Transverse colon (tissue), 4 donors: ENCODE measurements around the gene ZNF853. TPM values are rescaled to one million over a fixed set of nuclear protein-coding genes. Genes with fewer than 3 reads are reported as not detected.

Experiments
- DNase-seq: peaks from one replicate; pipeline ENCODE4 v3.0.0-alpha.2; 2019
- H3K27ac ChIP-seq, 4 donors: fragments of 200-600 bp; sonication (generic); 2 replicates each; pipeline ENCODE4 v1.5.1; 2016 to 2018; ENCODE audit warnings: inconsistent platforms in 4 of 4
- H3K27me3 ChIP-seq: fragments of 200-600 bp; sonication (generic); 2 replicates; pipeline ENCODE4 v1.5.1; 2017; ENCODE audit warnings: inconsistent platforms
- H3K36me3 ChIP-seq, 4 donors: fragments of 200-600 bp; sonication (generic); 2 replicates each; pipeline ENCODE4 v1.5.1; 2017 to 2019; ENCODE audit warnings: inconsistent platforms in 4 of 4
- H3K4me1 ChIP-seq, 4 donors: fragments of 200-600 bp; sonication (generic); 2 replicates each; pipeline ENCODE4 v1.5.1; 2017 to 2020; ENCODE audit warnings: inconsistent platforms in 4 of 4
- H3K4me3 ChIP-seq, 4 donors: fragments of 200-600 bp; sonication (generic); 1 replicate in 1 of 4; 2 replicates in 3 of 4; pipeline versions ENCODE4 v1.5.1 to v1.6.1; 2017 to 2019; ENCODE audit warnings: inconsistent platforms in 4 of 4
- H3K9me3 ChIP-seq, 2 donors: fragments of 200-600 bp; sonication (generic); 2 replicates each; pipeline ENCODE4 v1.5.1; 2017 to 2019; ENCODE audit warnings: inconsistent platforms in 2 of 2
- CTCF ChIP-seq, 5 experiments: fragments of 200-600 bp in 3 of 5; fragments of 450-650 bp in 2 of 5; sonication (generic) in 3 of 5; IDR thresholded peaks; 1 replicate in 2 of 5; 2 replicates in 3 of 5; pipeline ENCODE4 v1.5.1; 2016 to 2017; ENCODE audit warnings: antibody characterized with exemption in 5 of 5, inconsistent platforms in 3 of 5, mild to moderate bottlenecking in 2 of 5, moderate library complexity in 1 of 5
- EP300 ChIP-seq: sonication (generic); formaldehyde crosslinking; IDR thresholded peaks from one replicate; pipeline ENCODE4 v1.6.1; 2017; ENCODE audit warnings: antibody characterized with exemption, low read depth
- POLR2A ChIP-seq: fragments of 450-650 bp; IDR thresholded peaks from one replicate; pipeline ENCODE4 v1.6.1; 2016; ENCODE audit warnings: antibody characterized with exemption, mild to moderate bottlenecking, moderate library complexity
- POLR2AphosphoS5 ChIP-seq, 3 donors: sonication (generic); formaldehyde crosslinking; IDR thresholded peaks; one replicate each; pipeline ENCODE4 v1.6.1; 2016; ENCODE audit warnings: antibody characterized with exemption in 3 of 3
- WGBS, 2 donors: methylation state at CpG; one replicate each; pipeline ENCODE4 v1.1.5; 2018; ENCODE audit warnings: low coverage in 1 of 2; 5-methylcytosine and 5-hydroxymethylcytosine counted together
- in situ Hi-C, 4 donors: fragments of 200-750 bp; cut with MboI; loops; one replicate each; pipeline versions ENCODE4 v1.15.0 to v1.15.1; 2017; ENCODE audit warnings: low sequenced_read_pairs in 3 of 4, low pct_ligation_motif_present in 1 of 4, low pct_unique_long_range_greater_than_20kb in 1 of 4
- intact Hi-C: fragments of 100-400 bp; cut with DNase I; formaldehyde crosslinking; loops from one replicate; pipeline ENCODE4 v1.15.1; 2023; ENCODE audit warnings: low total_unique reads
- total RNA-seq, 4 donors: library from RNA; depleted of rRNA; stranded (reverse); fragments of >200 nt; gene quantifications; one replicate each; pipeline ENCODE4 v1.1.0, GENCODE V29; 2016

ZNF853 gene
- total RNA-seq, 4 donors from 2014 or later: 2.9 to 18.7 (median 7.3) TPM

GRCh38 chr7:6616854-6617643 is 1.6 kb downstream of the ZNF853 start:
- no peak overlapping the region for H3K27ac ChIP-seq
- in situ Hi-C loops: no loop called here
- no peak overlapping the region for H3K4me3 ChIP-seq
- intact Hi-C loops: no loop called here
- H3K36me3 ChIP-seq: no peaks in the 10 kb centered on the region
- peaks cover 32% of the 10 kb centered on the region for H3K27me3 ChIP-seq
- H3K9me3 ChIP-seq: no peaks in the 10 kb centered on the region
- DNase-seq: no peak
- WGBS, 2 donors: 93% methylated on average over 20 of the region's 20 CpGs; no CpG with 5 or more reads in 1 of the 2 donors
- no peak for TF ChIP-seq POLR2AphosphoS5 (IDR thresholded peaks at IDR 0.05)
- no peak for TF ChIP-seq CTCF (IDR thresholded peaks at IDR 0.05)
- no peak for TF ChIP-seq EP300
- TF ChIP-seq POLR2A: no peak
- peaks cover 0 to 34% (median 7%) of the 10 kb centered on the region in 4 donors for H3K4me1 ChIP-seq

- H3K36me3 ChIP-seq: no peaks in the 10 kb centered on the region
- TF ChIP-seq EP300 (no peak), POLR2AphosphoS5 (IDR thresholded peaks at IDR 0.05) (no peak), POLR2A (no peak), CTCF (IDR thresholded peaks at IDR 0.05) (no peak)
- in situ Hi-C loops: no loop called here
- no peak overlapping the region for H3K4me3 ChIP-seq
- no peak overlapping the region for H3K27ac ChIP-seq
- WGBS, 2 donors: 69 to 74% methylated on average over 4 of the region's 4 CpGs
- no peak for DNase-seq
- peaks cover 0 to 34% (median 7%) of the 10 kb centered on the region in 4 donors for H3K4me1 ChIP-seq
- H3K9me3 ChIP-seq: no peaks in the 10 kb centered on the region
- H3K27me3 ChIP-seq: peaks cover 29% of the 10 kb centered on the region
- intact Hi-C loops: no loop called here
Observed at GRCh38 chr7:6618621-6619020, 3.2 kb downstream of the ZNF853 start.

- H3K36me3 ChIP-seq: no peaks in the 10 kb centered on the region
- H3K9me3 ChIP-seq: no peaks in the 10 kb centered on the region
- in situ Hi-C loops (no loop called here), intact Hi-C loops (no loop called here)
- H3K27me3 ChIP-seq: peaks cover 15% of the 10 kb centered on the region
- TF ChIP-seq CTCF (IDR thresholded peaks at IDR 0.05) (no peak), POLR2AphosphoS5 (IDR thresholded peaks at IDR 0.05) (no peak), POLR2A (no peak), EP300 (no peak)
- no peak overlapping the region for H3K4me3 ChIP-seq
- peaks cover 0 to 31% (median 7%) of the 10 kb centered on the region in 4 donors for H3K4me1 ChIP-seq
- no peak overlapping the region for H3K27ac ChIP-seq
- 58 to 66% methylated on average over 2 to 3 of the region's 3 CpGs for WGBS, 2 donors
- no peak for DNase-seq
Observed at GRCh38 chr7:6619961-6620360, 4.6 kb downstream of the ZNF853 start.

GRCh38 chr7:6621195-6622133 is 6.1 kb downstream of the ZNF853 start:
- Histone ChIP-seq H3K27me3 (peaks cover 4% of the 10 kb centered on the region), H3K4me1 (peaks cover 0 to 21% (median 2%) of the 10 kb centered on the region in 4 donors), H3K9me3 (no peaks in the 10 kb centered on the region), H3K4me3 (no peak overlapping the region), H3K36me3 (no peaks in the 10 kb centered on the region), H3K27ac (no peak overlapping the region)
- TF ChIP-seq POLR2AphosphoS5 (IDR thresholded peaks at IDR 0.05) (no peak), EP300 (no peak), POLR2A (no peak), CTCF (IDR thresholded peaks at IDR 0.05) (no peak)
- 84% methylated on average over 20 of the region's 20 CpGs; no CpG with 5 or more reads in 1 of the 2 donors for WGBS, 2 donors
- no peak for DNase-seq
- in situ Hi-C loops (no loop called here), intact Hi-C loops (no loop called here)
